GM21737 (cell line): ENCODE data around the gene HOMER3.

Source experiments
- ATAC-seq: cut with Tn5 transposase; IDR thresholded peaks from one replicate; pipeline ENCODE4 v1.9.1; 2021; ENCODE audit warnings: mild to moderate bottlenecking, moderate library complexity; ENCODE audit not compliant: unreplicated experiment

The HOMER3 gene

GRCh38 chr19:18940769-18941627 lies at the start of gene HOMER3:
TSS of gene HOMER3 (minus strand) at chr19:18941217. CDS start at chr19:18938982, 2,235 bp downstream.
- ATAC-seq, result no peak

GRCh38 chr19:18990128-18990708 lies 49.2 kb upstream of the HOMER3 start:
- no peak for ATAC-seq

- ATAC-seq, result no peak
Observed at GRCh38 chr19:18989316-18989715, 48.3 kb upstream of the HOMER3 start.

GRCh38 chr19:18987456-18987855 lies 46.4 kb upstream of the HOMER3 start:
- ATAC-seq, result no peak

GRCh38 chr19:18985257-18985656 lies 44.2 kb upstream of the HOMER3 start:
- no peak for ATAC-seq

GRCh38 chr19:18984251-18984650 lies 43.2 kb upstream of the HOMER3 start:
- ATAC-seq, result no peak

GRCh38 chr19:18982669-18983068 lies 41.7 kb upstream of the HOMER3 start:
- no peak for ATAC-seq

- ATAC-seq, result no peak
Observed at GRCh38 chr19:18980432-18981020, 39.5 kb upstream of the HOMER3 start.

GRCh38 chr19:18978616-18979015 lies 37.6 kb upstream of the HOMER3 start:
- no peak for ATAC-seq

- no peak for ATAC-seq
Observed at GRCh38 chr19:18975869-18976268, 34.9 kb upstream of the HOMER3 start.

GRCh38 chr19:18975011-18975410 lies 34.0 kb upstream of the HOMER3 start:
- ATAC-seq, result no peak

GRCh38 chr19:18972851-18973250 lies 31.8 kb upstream of the HOMER3 start:
- no peak for ATAC-seq

GRCh38 chr19:18972301-18972811 lies 31.3 kb upstream of the HOMER3 start:
- no peak for ATAC-seq

GRCh38 chr19:18969931-18970659 lies 29.1 kb upstream of the HOMER3 start:
- ATAC-seq, result no peak

- no peak for ATAC-seq
Observed at GRCh38 chr19:18967358-18968146, 26.5 kb upstream of the HOMER3 start.

- ATAC-seq, result no peak
Observed at GRCh38 chr19:18966307-18966706, 25.3 kb upstream of the HOMER3 start.

- no peak for ATAC-seq
Observed at GRCh38 chr19:18964121-18964520, 23.1 kb upstream of the HOMER3 start.

GRCh38 chr19:18961767-18962620 lies 21.0 kb upstream of the HOMER3 start:
- no peak for ATAC-seq

- no peak for ATAC-seq
Observed at GRCh38 chr19:18960370-18960769, 19.4 kb upstream of the HOMER3 start.
